IMR-90 (cell line): ENCODE results near the gene CFH. TPM values are rescaled to one million over a fixed set of nuclear protein-coding genes. Genes with fewer than 3 reads are reported as not detected.

Source experiments
- ATAC-seq: fragments of 200-7000 bp; cut with Tn5 transposase; 2 replicates; pipeline ENCODE4 v1.9.1; 2020; ENCODE audit warnings: low read depth, mild to moderate bottlenecking, moderate library complexity
- BruUV-seq: library from RNA; stranded (reverse); fragments of 400-500 nt; replicated peaks from 2 replicates; lab custom pipeline; 2021; lab: Mats Ljungman, UMichigan
- CTCF ChIA-PET: fragments of 300-600 bp; formaldehyde crosslinking; extraction: SDS; loops from one replicate; lab custom pipeline; 2021; ENCODE audit warnings: antibody characterized with exemption; lab: Yijun Ruan, JAX
- POLR2A ChIA-PET: fragments of 300-600 bp; sonication (Branson Sonifier 250); formaldehyde crosslinking; loops from one replicate; lab custom pipeline; 2022; ENCODE audit warnings: antibody characterized with exemption; ENCODE audit not compliant: unreplicated experiment; lab: Charles Lee
- DNase-seq: peaks from one replicate; pipeline ENCODE4 v3.0.0; 2013
- H2AFZ ChIP-seq: replicated peaks from 2 replicates; pipeline ENCODE3; 2013; ENCODE audit warnings: low read length, mild to moderate bottlenecking; ENCODE audit not compliant: poor library complexity
- H2AK5ac ChIP-seq: 2 replicates; pipeline ENCODE4 v1.6.1; 2013; ENCODE audit warnings: low read depth, low read length, inconsistent platforms
- H2AK9ac ChIP-seq: replicated peaks from 2 replicates; pipeline ENCODE3; 2013; ENCODE audit warnings: mild to moderate bottlenecking, low read depth, low read length, moderate library complexity; ENCODE audit not compliant: poor library complexity
- H2BK120ac ChIP-seq: 2 replicates; pipeline ENCODE4 v1.6.1; 2013; ENCODE audit warnings: low read depth, low read length, inconsistent platforms
- H2BK15ac ChIP-seq: 3 replicates; pipeline ENCODE4 v1.6.1; 2013; ENCODE audit warnings: low read depth, low read length, inconsistent platforms
- H2BK20ac ChIP-seq: 2 replicates; pipeline ENCODE4 v1.6.1; 2013; ENCODE audit warnings: low read depth, mild to moderate bottlenecking, inconsistent platforms, low read length, moderate library complexity
- H2BK5ac ChIP-seq: 2 replicates; pipeline ENCODE4 v1.6.1; 2013; ENCODE audit warnings: mild to moderate bottlenecking, low read depth, low read length, inconsistent platforms; ENCODE audit not compliant: poor library complexity, severe bottlenecking
- H3K14ac ChIP-seq: replicated peaks from 2 replicates; pipeline ENCODE4 v1.6.1; 2013; ENCODE audit warnings: low read depth, low read length, inconsistent platforms
- H3K18ac ChIP-seq: 2 replicates; pipeline ENCODE4 v1.6.1; 2013; ENCODE audit warnings: low read depth, low read length, control low read depth
- H3K23ac ChIP-seq: 2 replicates; pipeline ENCODE4 v1.6.1; 2013; ENCODE audit warnings: low read depth, low read length, inconsistent platforms
- H3K27ac ChIP-seq: 2 replicates; pipeline ENCODE4 v1.5.1; 2013; ENCODE audit warnings: mild to moderate bottlenecking, control low read depth, low read length; ENCODE audit not compliant: insufficient read depth
- H3K27me3 ChIP-seq: 2 replicates; pipeline ENCODE4 v1.6.1; 2013; ENCODE audit warnings: low read length; ENCODE audit not compliant: control insufficient read depth, insufficient read depth
- H3K36me3 ChIP-seq: 2 replicates; pipeline ENCODE4 v1.6.1; 2013; ENCODE audit warnings: low read length, mixed read lengths; ENCODE audit not compliant: control insufficient read depth, insufficient read depth
- H3K4ac ChIP-seq: 2 replicates; pipeline ENCODE4 v1.6.1; 2013; ENCODE audit warnings: low read depth, low read length, inconsistent platforms
- H3K4me1 ChIP-seq: 2 replicates; pipeline ENCODE4 v1.6.1; 2013; ENCODE audit warnings: low read length, mixed read lengths; ENCODE audit not compliant: control insufficient read depth, insufficient read depth
- H3K4me2 ChIP-seq: 2 replicates; pipeline ENCODE4 v1.6.1; 2013; ENCODE audit warnings: low read depth, mild to moderate bottlenecking, control low read depth, low read length, moderate library complexity
- H3K4me3 ChIP-seq: 2 replicates; pipeline ENCODE4 v1.5.1; 2013; ENCODE audit warnings: low read depth, mild to moderate bottlenecking, control low read depth, low read length, moderate library complexity; ENCODE audit not compliant: insufficient read depth
- H3K56ac ChIP-seq: 2 replicates; pipeline ENCODE4 v1.6.1; 2013; ENCODE audit warnings: low read length, inconsistent platforms; ENCODE audit not compliant: insufficient read depth; ENCODE audit errors: extremely low read depth
- H3K79me1 ChIP-seq, 2 experiments: 2 replicates each; pipeline ENCODE4 v1.6.1; 2013; ENCODE audit warnings: low read length in 2 of 2, inconsistent platforms in 1 of 2, low read depth in 1 of 2
- H3K9ac ChIP-seq: 2 replicates; pipeline ENCODE4 v1.6.1; 2013; ENCODE audit warnings: low read depth, low read length, control low read depth
- H3K9me1 ChIP-seq: 2 replicates; pipeline ENCODE4 v1.6.1; 2013; ENCODE audit warnings: low read length, inconsistent platforms; ENCODE audit not compliant: insufficient read depth
- H3K9me3 ChIP-seq: 2 replicates; pipeline ENCODE4 v1.6.1; 2013; ENCODE audit warnings: low read length; ENCODE audit not compliant: control insufficient read depth, insufficient read depth
- H4K20me1 ChIP-seq: 2 replicates; pipeline ENCODE4 v1.6.1; 2013; ENCODE audit warnings: low read length, inconsistent platforms; ENCODE audit not compliant: insufficient read depth
- H4K5ac ChIP-seq: 2 replicates; pipeline ENCODE4 v1.6.1; 2013; ENCODE audit warnings: mild to moderate bottlenecking, low read depth, low read length, control low read depth
- H4K8ac ChIP-seq, 2 experiments: 2 replicates each; pipeline ENCODE4 v1.6.1; 2013; ENCODE audit warnings: low read depth in 2 of 2, low read length in 2 of 2, control low read depth in 1 of 2, inconsistent platforms in 1 of 2
- H4K91ac ChIP-seq: 2 replicates; pipeline ENCODE4 v1.6.1; 2013; ENCODE audit warnings: low read depth, low read length, inconsistent platforms; ENCODE audit not compliant: insufficient read depth
- CEBPB ChIP-seq: IDR thresholded peaks from 2 replicates; pipeline ENCODE4 v1.6.1; 2012; ENCODE audit warnings: low read depth, low read length, improper control_type of control experiment
- POLR2A ChIP-seq: IDR thresholded peaks from 2 replicates; pipeline ENCODE4 v1.6.1; 2012; ENCODE audit warnings: mild to moderate bottlenecking, low read depth, low read length
- RAD21 ChIP-seq: IDR thresholded peaks from 2 replicates; pipeline ENCODE4 v1.6.1; 2012; ENCODE audit warnings: low read length, improper control_type of control experiment
- WGBS, 2 experiments: methylation state at CpG; one replicate each; pipeline versions ENCODE4 v1.1.5 to v1.1.7; 2013; ENCODE audit warnings: missing lambda C conversion rate in 2 of 2; ENCODE audit not compliant: insufficient read length in 1 of 2; ENCODE audit errors: extremely low coverage in 2 of 2; 5-methylcytosine and 5-hydroxymethylcytosine counted together
- dilution Hi-C: fragments of 300-500 bp; cut with HindIII; formaldehyde crosslinking; loops from one replicate; pipeline ENCODE4 v1.14.3; 2018; ENCODE audit warnings: low sequenced_read_pairs; ENCODE audit not compliant: unreplicated experiment
- in situ Hi-C: fragments of 300-500 bp; cut with MboI; formaldehyde crosslinking; loops from 3 replicates; pipeline ENCODE4 v1.14.3; 2019; ENCODE audit warnings: low sequenced_read_pairs, inconsistent platforms, mixed read lengths
- intact Hi-C: fragments of 100-400 bp; cut with micrococcal nuclease; formaldehyde crosslinking; loops from 2 replicates; pipeline ENCODE4 v1.10.0; 2022
- polyA plus RNA-seq, 3 experiments: library from polyadenylated mRNA; depleted of rRNA; stranded (reverse); fragments of >200 nt; gene quantifications; 2 replicates each; pipeline ENCODE4 v1.2.3, GENCODE V29; 2012; ENCODE audit warnings: low replicate concordance in 1 of 3
- total RNA-seq: library from RNA; depleted of rRNA; stranded (reverse); fragments of >200 nt; gene quantifications from 2 replicates; pipeline ENCODE4 v1.2.3, GENCODE V29; 2012
- TF ChIP-seq, protein P1 (sequence below): fragments of 150-350 bp; IDR thresholded peaks from 2 replicates; pipeline ENCODE4 v1.6.1; 2016; ENCODE audit warnings: low read depth, mild to moderate bottlenecking, low read length, moderate library complexity, borderline replicate concordance
- TF ChIP-seq, protein P2 (sequence below): conservative IDR thresholded peaks from 2 replicates; pipeline ENCODE4 v1.5.1; 2012; ENCODE audit warnings: mild to moderate bottlenecking, low read depth, low read length, improper control_type of control experiment

CFH gene
- total and polyA plus RNA-seq, 2 of the 4 experiments (the other 2 are of a cell fraction) = 6.3 to 12.1 TPM

DNA sequence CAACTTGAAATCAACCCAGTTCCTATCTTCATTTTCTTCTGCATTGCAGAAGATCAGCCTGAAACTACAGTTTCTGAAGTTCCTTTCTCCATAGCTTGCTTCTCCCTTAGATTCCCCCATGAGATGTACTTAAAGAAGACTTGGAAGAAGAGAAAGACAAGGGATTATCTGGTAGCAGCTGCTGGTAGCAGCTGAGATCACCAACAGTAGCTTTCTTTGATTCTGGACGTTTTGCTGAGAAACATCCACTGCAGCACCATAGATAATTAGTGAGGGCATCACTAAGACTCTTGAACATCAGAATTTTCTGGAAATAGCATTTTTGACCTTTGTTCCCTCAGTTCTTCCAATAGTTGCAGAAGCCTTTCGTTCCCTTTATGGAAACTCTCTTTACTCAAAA is 122.3 kb downstream of the CFH start:
- Histone ChIP-seq H2BK5ac (no peak overlapping the region), H3K9ac (no peak overlapping the region), H2AK9ac (no peak overlapping the region), H2BK20ac (no peak overlapping the region), H3K27me3 (no peaks in the 10 kb centered on the region), H3K79me1 (no peaks in the 10 kb centered on the region), H3K4me1 (no peaks in the 10 kb centered on the region), H3K23ac (no peak overlapping the region), H3K9me3 (no peaks in the 10 kb centered on the region), H3K4me3 (no peak overlapping the region), H4K20me1 (no peaks in the 10 kb centered on the region), H4K5ac (no peak overlapping the region), H3K4ac (no peak overlapping the region), H4K91ac (no peak overlapping the region), H2BK120ac (no peak overlapping the region), H4K8ac (no peak overlapping the region), H3K4me2 (no peak overlapping the region), H2BK15ac (no peak overlapping the region), H3K27ac (no peak overlapping the region), H2AK5ac (no peak overlapping the region), H3K9me1 (no peaks in the 10 kb centered on the region), H3K36me3 (no peaks in the 10 kb centered on the region), H3K56ac (no peak overlapping the region), H2AFZ (no peak overlapping the region), H3K14ac (no peak overlapping the region), H3K18ac (no peak overlapping the region)
- no CpG with 5 or more reads among the region's 2 CpGs for WGBS, 2 experiments
- in situ Hi-C loops (no loop called here), intact Hi-C loops (no loop called here), dilution Hi-C loops (no loop called here)
- no TSS peak for BruUV-seq
- ATAC-seq (no peak), DNase-seq (no peak)
- POLR2A ChIA-PET = no interaction called here
- CTCF ChIA-PET = no interaction called here
- TF ChIP-seq, protein P1, sequence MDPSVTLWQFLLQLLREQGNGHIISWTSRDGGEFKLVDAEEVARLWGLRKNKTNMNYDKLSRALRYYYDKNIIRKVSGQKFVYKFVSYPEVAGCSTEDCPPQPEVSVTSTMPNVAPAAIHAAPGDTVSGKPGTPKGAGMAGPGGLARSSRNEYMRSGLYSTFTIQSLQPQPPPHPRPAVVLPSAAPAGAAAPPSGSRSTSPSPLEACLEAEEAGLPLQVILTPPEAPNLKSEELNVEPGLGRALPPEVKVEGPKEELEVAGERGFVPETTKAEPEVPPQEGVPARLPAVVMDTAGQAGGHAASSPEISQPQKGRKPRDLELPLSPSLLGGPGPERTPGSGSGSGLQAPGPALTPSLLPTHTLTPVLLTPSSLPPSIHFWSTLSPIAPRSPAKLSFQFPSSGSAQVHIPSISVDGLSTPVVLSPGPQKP = no peak
- TF ChIP-seq POLR2A = no peak
- TF ChIP-seq, protein P2, sequence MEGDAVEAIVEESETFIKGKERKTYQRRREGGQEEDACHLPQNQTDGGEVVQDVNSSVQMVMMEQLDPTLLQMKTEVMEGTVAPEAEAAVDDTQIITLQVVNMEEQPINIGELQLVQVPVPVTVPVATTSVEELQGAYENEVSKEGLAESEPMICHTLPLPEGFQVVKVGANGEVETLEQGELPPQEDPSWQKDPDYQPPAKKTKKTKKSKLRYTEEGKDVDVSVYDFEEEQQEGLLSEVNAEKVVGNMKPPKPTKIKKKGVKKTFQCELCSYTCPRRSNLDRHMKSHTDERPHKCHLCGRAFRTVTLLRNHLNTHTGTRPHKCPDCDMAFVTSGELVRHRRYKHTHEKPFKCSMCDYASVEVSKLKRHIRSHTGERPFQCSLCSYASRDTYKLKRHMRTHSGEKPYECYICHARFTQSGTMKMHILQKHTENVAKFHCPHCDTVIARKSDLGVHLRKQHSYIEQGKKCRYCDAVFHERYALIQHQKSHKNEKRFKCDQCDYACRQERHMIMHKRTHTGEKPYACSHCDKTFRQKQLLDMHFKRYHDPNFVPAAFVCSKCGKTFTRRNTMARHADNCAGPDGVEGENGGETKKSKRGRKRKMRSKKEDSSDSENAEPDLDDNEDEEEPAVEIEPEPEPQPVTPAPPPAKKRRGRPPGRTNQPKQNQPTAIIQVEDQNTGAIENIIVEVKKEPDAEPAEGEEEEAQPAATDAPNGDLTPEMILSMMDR = no peak
- no peak for TF ChIP-seq RAD21
- no peak for TF ChIP-seq CEBPB
